T-helper 1 cell treated with Interleukin-12 subunit alpha and Interleukin-12 subunit beta and Interleukin-4 antibody, amounts not matched to agents 30 ng/mL and 1 ng/mL, for 36 hours (primary cell): ENCODE data around the gene GGACT. TPM values are rescaled to one million over a fixed set of nuclear protein-coding genes. Genes with fewer than 3 reads are reported as not detected.
"Not testable (repeated sequence)": the region's sequence is repeated elsewhere in the genome, so short reads cannot be mapped to it uniquely, and the experiment has no call there.

Source experiments
- intact Hi-C: fragments of 100-400 bp; cut with micrococcal nuclease; formaldehyde crosslinking; loops from one replicate; pipeline ENCODE4 v1.15.1; 2024
- total RNA-seq: library from RNA; stranded (reverse); gene quantifications from 2 replicates; pipeline ENCODE4 v1.2.3, GENCODE V29; 2022

GGACT gene
- total RNA-seq, 1 donor from 2014 or later: 6.0 TPM

DNA sequence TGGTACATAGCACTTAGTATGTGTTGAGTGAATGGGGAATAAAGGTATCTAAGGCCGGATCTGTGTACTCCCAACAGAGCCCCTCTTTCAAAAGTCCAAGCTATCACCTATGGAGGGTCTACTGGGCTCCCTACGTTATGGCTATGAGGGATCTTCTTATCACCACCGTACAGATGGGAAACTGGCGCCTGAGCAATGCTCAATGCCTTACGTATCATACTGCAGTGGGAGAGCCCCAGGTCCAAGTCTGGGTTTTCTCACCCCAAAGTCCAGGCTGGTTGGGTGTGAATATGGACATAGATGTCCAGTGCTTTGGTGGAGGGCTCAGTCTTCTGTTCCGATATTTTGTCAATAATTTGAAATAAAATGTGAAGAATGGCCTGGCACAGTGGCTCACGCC is 13.1 kb upstream of the GGACT start:
- intact Hi-C loops: no loop called here

GRCh38 chr13:100600915-100601314 is 12.3 kb upstream of the GGACT start:
- intact Hi-C loops: no loop called here

DNA sequence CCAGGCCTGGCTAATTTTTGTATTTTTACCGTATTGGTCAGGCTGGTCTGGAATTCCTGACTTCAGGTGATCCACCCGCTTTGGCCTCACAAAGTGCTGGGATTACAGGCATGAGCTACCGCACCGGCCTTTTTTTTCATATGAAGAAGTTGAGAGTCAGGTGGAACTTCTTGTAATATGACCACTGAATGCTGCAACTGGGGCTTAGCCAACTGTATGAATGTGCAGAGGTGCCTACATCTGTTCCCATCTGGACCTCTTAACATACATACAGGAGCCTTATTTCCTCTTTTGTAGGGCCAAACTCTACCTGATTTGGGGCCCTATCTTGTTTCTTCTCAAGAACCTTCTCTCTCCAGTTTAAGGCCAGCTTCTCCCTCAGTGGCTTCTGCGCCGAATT is 11.9 kb upstream of the GGACT start:
- intact Hi-C loops: no loop called here

GRCh38 chr13:100597253-100597652 is 8.7 kb upstream of the GGACT start:
- intact Hi-C loops: no loop called here

DNA sequence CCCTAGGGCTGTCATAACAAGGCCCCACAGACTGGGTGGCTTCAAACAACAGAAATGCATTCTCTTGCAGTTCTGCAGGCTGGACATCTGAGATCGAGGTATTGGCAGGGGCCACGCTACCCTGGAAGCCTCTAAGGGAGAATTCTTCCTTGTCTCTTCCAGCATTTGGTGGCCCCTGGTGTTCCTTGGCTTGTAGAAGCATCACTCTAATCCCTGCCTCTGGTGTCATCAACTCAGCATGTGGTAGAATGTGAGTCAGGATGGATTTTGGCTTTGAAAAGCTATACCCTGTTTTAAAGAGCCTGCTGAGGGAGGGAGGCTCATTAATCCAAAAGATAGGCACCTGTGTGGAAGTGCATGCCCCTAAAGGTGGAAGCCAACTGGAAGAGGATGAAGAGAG is 7.9 kb upstream of the GGACT start:
- intact Hi-C loops: no loop called here

GRCh38 chr13:100594731-100595130 is 6.1 kb upstream of the GGACT start:
- intact Hi-C loops: no loop called here

- intact Hi-C loops: no loop called here
Measured at GRCh38 chr13:100594255-100594654, 5.7 kb upstream of the GGACT start.

GRCh38 chr13:100589178-100589725 is 663 bp upstream of the GGACT start:
- intact Hi-C loops: loop anchor here (1.0 to 10.0 kb wide), 6 partner anchors 20 to 1502 kb away; partner anchors contain the start of genes CLYBL and UBAC2

GRCh38 chr13:100584896-100585295 is 3.7 kb downstream of the GGACT start:
- intact Hi-C loops: loop anchor here (5.0 to 10.0 kb wide), 5 partner anchors 978 to 1498 kb away; partner anchors contain the start of genes CLYBL and UBAC2

DNA sequence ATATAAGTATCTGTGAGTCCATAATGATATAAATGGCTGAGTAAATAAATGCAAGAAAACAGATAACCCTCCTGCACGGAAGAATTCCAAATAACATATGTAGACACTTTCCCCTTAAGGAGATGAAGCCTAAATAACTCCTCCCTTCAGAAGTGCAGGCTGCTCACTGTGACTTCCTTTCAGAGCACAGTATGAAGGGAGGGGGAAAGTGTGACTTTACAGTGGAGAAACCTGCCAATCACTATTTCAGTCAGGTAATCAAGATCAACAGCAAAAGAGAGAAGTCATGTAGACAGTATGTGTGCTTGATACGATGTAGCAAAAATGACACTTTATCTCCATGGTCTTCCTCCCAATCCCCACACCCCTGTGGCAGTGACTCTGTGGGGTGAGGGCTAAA is 7.1 kb downstream of the GGACT start:
- intact Hi-C loops: loop anchor here (10.0 kb wide), 1 partner anchor 1043 kb away; no protein-coding TSS in a partner anchor

GRCh38 chr13:100581030-100581429 is 7.6 kb downstream of the GGACT start:
- intact Hi-C loops: loop anchor here (10.0 kb wide), 1 partner anchor 1044 kb away; no protein-coding TSS in a partner anchor

DNA sequence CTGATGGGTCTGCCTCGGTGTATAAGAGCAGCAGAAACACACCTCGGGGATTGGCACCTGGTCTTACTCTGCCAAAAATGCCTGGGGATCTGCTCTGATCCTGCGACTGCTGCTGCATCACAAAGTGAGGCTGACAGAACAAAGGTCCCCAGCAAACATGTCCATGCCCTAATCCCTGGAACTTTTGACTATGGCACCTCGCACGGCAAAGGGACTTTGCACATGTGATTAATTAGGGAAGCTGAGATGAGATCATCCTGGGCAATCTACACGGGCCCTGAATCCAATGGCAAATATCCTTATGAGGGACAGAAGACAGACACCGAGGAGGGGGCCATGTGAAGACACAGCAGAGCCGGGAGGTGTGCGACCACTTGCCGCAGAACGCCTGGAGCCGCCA is 8.5 kb downstream of the GGACT start:
- intact Hi-C loops: loop anchor here (10.0 kb wide), 1 partner anchor 1045 kb away; no protein-coding TSS in a partner anchor

DNA sequence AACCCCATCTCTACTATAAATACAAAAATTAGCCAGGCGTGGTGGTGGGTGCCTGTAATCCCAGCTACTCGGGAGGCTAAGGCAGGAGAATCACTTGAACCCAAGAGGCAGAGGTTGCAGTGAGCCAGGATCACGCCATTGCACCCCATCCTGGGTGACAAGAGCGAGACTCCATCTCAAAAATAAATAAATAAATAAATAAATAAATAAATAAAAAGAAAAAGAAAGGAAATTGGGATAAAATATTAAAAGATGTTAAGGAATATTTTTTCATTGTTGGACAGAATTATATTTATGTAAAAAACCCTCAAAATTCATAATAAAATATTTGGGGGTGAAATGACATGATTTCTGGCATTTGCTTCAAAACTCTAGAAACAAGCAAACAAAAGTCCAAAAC is 11.3 kb downstream of the GGACT start:
- intact Hi-C loops: not testable (repeated sequence)

DNA sequence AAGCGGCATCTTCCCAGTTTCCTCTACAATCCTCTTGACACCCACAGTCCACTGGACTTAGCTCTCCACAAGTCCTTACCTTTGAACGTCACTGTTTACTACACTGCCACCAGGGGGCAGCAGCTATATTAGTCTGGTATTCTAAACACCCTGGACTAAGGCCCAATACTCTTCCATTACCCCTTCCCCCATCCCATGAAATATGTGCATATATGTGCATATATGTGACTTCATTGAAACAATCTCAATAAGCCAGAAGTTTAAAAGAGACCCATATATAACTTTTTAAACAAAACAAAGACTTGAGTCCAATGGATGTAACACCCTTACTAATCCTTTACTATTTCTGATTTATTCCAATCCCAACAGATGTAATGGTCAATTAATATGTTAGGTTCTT is 15.5 kb downstream of the GGACT start:
- intact Hi-C loops: loop anchor here (1.0 kb wide), 7 partner anchors 15 to 915 kb away; partner anchors contain the start of gene GGACT

DNA sequence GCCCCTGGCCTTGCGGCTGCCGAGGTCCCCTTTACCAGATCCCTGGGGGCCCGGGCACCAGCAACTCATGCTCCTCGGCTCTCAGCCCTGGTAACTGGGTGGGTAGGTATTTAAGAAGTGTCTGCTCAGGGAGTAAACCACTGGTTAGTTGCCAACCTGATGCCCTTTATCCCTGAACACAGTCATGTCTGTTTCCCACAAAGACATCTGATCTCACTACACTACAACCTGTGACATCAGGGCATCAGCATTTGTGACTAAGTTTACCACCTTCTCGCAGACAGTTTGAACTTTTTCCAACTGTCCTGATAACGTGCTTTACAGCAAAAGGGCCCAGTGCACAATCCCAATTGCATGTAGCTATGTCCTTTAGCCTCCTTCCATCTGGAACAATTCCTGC is 22.0 kb downstream of the GGACT start:
- intact Hi-C loops: no loop called here

- intact Hi-C loops: no loop called here
Measured at GRCh38 chr13:100565286-100565685, 23.3 kb downstream of the GGACT start.

- intact Hi-C loops: no loop called here
Measured at GRCh38 chr13:100564444-100565223, 24.0 kb downstream of the GGACT start.

- intact Hi-C loops: no loop called here
Measured at GRCh38 chr13:100563779-100564178, 24.8 kb downstream of the GGACT start.

GRCh38 chr13:100561599-100562204 is 26.9 kb downstream of the GGACT start:
- intact Hi-C loops: no loop called here

DNA sequence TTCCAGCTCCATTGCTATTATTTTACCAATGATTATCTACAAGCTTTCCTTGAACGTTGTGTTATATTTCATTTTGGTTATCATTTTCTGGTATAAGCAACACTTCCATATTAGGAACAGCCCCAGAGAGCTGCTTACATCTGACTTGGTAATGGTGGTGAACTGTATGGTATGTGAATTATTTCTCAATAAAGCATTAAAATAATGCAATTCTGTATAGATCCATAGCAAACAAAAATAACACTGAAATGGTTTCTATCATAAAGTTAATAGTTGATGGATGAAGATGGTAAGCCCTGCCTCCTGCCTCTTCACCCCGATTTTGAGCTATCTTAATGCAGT is 27.5 kb downstream of the GGACT start:
- intact Hi-C loops: no loop called here

DNA sequence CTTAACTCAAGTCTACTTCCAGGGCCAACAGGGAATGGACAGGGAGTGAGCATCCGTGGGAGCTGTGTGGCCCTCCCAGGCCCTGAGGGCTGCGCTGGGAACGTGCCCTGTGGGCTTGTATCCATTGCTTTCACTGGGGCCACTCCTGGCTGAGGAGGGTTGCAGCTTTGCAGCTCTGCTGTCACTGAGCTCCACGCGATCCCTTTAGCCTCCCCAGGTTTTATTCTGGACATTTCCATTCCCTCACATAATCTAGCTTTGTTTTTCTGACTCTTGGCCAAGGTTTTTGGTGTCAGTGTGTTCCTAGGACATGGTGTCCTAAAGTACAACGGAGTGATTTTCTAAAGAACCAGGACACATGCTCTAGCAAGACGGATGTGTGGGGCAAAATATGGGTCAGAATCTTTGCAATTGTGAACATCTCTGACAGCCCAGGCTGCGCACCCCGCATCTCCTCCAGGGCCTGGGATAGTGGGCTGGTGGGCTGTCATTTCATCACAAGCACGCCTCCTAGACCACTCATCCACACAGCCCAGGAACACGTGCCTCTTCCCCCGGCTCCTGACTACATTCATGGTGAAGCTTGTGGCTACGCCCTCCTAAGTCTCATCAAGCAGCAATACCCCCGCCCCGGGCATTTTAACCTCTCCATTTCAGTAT is 28.0 kb downstream of the GGACT start:
- intact Hi-C loops: no loop called here

GRCh38 chr13:100559886-100560285 is 28.7 kb downstream of the GGACT start:
- intact Hi-C loops: no loop called here
